ENCODE results near the gene MYLK.

- TF ChIP-seq GABPA (IDR thresholded peaks at IDR 0.05; ENCODE audit: low read depth): no peak
- no peak for TF ChIP-seq CTCF (IDR thresholded peaks at IDR 0.05; ENCODE audit: insufficient read depth, low read length)
These were observed 161.1 kb downstream of the MYLK start for GRCh38 chr3:123723070-123723469.

All from HL-60 (cell line).